IPS DF 19.7 (cell line): ENCODE data around the gene TAF11L13.

Experiments
- DNase-seq: peaks from one replicate; pipeline ENCODE4 v3.0.0-alpha.2; 2013; ENCODE audit warnings: low read depth, low spot score

The TAF11L13 gene

DNA sequence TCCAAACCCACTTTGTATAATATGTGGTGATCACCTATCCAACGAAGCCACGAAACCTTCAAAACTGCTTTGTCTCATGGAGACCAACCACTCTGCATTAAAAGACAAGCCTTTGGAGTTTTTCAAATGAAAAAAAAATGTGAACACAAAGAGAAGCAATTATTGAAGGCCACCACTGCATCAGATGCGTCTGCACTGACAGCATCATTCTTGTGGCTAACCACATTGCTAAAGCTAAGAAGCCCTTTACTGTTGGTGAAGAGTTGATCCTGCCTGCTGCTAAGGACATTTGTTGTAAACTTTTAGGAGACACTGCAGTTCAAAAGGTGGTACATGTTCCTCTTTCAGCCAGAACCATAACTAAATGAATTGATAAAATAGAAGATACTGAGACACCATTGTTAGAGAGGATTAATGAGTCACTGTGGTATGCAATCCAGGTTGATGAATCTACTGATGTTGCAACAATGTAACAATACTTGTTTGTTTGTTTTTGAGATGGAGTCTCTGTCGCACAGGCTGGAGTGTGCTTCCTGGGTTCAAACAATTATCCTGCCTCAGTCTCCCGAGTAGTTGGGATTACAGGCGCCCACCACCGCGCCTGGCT, 47.8 kb downstream of the TAF11L13 start:
- no peak for DNase-seq

- DNase-seq = no peak
Measured at GRCh38 chr5:17680737-17681136, 48.8 kb downstream of the TAF11L13 start.
